CD4-positive, alpha-beta T cell treated with Interleukin-15 for 1 hour (primary cell): ENCODE results near the gene ANKK1.

Experiments
- DNase-seq: peaks from one replicate; pipeline ENCODE4 v3.0.0-alpha.2; 2020

The ANKK1 gene

DNA sequence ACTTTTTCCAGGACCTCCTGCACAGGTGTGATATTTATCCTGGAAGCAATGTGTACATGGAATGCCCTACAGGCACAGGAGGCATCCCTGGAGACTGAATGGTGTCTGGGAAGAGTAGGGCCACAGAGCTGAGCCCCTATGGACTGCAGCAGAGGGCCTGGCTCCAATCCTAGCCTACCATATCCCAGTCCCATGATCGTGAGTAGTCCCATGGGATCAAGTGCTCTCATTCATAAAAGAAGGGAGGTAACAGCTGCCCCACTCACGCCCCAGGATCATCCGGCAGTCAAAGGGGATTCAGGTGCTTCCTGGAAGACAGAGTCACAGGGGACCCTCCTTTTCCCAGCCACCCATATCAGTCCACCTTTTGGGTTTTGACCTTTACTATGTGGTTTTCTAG is 24.0 kb downstream of the ANKK1 start:
- DNase-seq = no peak

DNA sequence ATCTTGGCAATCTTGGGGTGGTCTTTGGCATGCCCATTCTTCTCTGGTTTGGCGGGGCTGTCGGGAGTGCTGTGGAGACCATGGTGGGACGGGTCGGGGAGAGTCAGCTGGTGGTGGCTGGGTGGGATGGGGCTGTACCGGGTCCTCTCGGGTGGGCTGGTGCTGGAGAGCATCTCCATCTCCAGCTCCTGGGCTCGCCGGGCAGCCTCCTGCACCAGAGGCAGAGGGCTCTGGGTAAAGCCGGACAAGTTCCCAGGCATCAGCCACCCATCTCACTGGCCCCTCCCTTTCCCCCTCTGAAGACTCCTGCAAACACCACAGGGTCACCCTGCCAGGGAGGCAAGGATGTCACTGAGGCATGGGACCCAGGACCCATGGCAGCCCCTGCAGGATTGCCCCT is 25.1 kb downstream of the ANKK1 start:
- DNase-seq = no peak

DNA sequence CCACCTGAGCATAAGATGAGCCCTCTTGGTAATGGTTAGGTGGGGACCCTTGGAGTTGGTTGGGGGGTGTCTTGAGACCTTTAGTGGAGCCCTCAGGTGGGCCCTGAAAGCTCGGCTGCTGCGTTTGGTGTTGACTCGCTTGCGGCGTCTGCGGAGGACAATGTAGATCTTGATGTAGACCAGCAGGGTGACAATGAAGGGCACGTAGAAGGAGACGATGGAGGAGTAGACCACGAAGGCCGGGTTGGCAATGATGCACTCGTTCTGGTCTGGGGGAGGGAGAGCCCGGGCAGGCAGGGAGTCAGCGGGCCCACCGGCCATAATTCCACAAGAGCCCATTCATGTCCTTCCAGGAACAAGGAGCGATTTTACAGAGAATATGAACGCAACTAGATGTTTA is 27.8 kb downstream of the ANKK1 start:
- no peak for DNase-seq

DNA sequence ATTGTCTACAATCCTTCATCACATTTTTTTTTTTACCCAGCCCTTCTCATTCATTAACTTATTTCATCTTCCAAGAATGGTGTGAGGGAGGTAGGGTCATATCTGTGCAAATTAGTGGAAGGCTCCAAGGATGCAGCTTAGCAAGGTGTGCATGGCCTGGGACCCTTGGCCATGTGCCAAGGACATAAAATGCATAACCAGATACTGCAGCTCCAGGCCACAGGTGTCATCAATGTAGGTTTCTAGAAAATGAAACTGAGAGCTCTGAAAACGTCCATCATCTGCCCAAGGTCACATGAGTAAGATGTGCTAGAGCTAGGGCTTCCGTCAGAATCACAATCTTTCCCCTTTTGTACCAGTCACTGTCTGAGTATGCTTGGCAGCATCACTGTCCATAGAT is 29.8 kb downstream of the ANKK1 start:
- DNase-seq = no peak

DNA sequence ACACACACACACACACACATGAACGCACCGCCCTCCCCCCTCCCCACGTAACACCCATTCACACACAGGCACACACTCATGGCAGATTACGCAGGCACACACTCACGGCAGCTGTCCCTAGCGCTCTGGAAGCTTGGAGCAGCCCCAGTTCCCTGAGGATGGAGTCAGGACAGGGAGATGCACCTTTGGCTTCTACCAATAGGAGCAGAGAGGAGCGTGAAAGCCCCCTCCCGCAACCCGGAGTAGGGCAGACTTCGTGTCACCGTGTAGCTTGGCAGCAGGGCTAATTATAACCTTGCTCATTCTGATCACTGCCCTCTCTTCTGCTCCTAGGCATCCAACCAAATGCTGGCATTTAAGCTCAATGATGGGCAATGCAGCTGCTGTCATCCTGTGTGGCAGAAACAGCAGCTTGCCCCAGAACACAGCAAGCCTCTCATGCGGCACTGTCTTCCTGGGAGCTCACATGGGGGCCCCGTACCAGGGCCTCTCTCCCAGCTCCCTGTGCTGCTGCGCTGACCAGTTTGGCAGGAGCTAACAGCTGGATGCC is 31.9 kb downstream of the ANKK1 start:
- DNase-seq = no peak

DNA sequence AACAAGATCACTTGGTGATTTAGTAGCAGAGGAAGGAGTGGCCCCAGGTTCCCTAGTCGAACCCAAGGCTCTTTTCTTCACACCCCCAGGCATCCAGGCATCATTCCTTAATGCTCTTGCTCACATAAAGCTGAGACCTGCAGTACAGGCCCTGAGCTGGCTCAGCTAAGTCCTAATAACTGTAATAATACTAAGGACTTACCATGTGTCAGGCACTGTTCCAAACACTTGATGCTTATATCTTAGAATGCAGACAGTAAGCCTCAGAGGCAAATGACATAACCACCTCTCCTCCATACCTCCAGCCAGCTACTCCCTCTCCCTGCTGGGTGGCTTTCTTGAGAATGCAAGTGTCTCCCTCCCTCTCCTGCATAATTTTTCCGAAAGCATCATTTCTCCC is 33.2 kb downstream of the ANKK1 start:
- no peak for DNase-seq

DNA sequence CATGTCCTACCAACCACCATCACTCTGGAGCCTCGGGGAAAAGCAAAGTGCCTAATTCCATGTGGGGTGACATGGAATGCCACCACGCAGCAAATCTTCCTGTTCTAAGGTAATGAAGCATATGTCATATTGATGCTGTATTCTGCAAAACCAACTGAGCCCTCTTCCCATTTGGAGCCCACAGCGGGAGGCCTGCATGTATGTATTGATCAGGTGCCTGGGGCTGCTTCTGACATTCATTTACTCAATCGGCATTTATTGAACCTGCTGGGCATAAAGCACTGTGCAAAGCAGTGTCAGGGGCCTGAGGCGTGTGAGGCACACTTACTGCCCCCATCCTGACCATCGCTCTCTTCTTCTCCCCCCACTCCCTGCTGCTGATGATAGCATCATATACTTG is 39.1 kb downstream of the ANKK1 start:
- no peak for DNase-seq

DNA sequence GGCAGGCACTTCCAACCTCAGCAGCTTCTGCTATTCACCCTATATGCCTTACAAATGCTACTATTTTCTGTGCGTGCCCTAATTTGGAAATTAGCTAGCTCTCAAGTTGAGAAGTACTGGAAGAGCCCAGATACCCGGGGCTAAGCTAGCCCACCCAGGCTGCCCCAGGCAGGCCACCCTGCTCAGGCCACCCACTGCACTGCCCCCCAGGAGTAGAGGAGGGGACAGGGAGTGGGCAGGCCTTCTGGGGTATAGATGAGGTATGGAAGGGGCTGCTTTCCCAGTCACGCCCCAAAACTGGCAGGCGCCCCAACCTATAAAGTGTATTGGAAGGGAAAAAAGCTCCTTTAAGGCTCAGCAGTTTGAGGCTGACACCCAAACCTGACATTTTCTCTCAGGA is 44.2 kb downstream of the ANKK1 start:
- DNase-seq = no peak

DNA sequence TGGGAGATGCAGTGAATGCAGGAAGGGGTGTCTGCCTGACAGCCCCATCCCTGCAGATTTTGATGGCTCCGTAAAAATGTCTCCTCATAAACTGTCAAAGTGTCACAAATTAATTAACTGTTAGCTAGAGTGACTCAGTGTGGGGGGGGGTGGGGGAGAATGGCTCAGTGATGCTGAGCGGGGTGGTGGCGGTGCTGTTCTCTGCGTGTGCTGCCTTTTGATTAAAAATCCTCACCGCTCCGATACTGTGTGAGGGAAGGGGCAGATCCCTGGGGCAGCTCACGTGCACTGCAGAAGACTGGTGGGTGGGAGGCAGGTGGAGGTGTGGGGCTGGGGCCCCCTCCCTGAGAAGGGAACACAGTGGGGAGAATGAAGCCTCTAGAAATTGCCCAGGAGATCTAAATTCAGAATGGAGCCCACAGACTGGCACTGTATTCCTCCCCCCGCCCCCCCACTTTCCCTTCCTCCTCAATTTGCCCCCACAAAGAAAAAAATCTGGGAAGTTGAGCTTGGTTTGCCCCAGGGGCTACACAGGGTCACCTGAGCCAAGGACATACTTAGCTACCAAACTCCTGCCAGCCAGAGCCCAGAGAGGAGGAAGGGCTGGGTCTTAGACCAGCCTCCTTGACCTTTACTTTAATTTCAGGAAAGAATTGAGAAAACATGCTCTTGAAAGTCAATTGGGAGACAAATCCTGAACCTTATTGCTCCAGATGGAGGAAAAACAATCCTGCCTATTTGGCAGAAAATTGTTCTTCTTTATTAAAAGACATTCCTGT is 47.8 kb downstream of the ANKK1 start:
- DNase-seq = no peak

DNA sequence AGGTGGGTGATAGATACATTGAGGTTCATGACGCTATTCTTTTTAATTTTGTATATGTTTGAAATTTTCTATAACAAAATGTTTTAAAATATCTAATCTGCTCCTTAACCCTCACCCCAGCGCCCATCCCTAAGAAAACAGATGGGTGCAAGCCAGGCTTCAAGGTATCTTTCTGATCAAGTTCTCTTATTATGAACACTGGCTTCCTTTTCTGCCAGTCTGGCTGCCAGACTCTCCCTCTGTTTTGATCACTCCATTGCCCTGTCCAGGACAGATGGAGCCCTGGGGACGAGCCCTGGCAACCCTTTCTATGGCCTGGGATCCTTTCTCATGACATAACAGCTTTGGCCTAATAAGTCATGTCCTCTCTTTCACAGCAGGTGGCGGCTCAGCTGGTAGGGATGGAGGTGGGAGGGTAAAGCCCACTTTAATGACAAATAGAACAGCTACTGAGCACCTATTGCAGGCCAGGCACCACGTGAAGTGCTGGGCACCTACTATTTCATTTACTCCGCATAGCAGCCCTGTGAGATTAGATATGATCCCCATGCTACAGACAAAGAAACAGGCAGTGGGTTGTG is 49.2 kb downstream of the ANKK1 start:
- no peak for DNase-seq

DNA sequence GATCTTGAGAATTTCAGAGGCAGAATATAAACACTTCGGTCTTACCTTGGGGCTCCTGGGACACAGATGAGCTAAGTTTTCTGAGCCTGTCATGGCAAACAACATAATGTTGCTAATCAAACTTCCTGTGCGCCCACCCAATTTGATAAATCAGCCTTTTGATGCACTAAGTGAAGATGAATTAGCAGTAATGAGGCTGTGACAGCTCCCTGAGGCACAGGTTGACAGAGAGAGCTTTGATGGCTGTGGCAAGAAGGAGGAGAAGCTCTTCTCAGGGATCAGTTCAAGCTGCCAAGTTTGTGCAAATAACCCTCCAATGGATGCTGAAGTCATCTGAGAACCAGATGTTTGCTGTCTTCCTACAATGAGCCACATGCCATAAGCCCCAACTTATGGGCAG is 53.2 kb downstream of the ANKK1 start:
- DNase-seq = no peak

DNA sequence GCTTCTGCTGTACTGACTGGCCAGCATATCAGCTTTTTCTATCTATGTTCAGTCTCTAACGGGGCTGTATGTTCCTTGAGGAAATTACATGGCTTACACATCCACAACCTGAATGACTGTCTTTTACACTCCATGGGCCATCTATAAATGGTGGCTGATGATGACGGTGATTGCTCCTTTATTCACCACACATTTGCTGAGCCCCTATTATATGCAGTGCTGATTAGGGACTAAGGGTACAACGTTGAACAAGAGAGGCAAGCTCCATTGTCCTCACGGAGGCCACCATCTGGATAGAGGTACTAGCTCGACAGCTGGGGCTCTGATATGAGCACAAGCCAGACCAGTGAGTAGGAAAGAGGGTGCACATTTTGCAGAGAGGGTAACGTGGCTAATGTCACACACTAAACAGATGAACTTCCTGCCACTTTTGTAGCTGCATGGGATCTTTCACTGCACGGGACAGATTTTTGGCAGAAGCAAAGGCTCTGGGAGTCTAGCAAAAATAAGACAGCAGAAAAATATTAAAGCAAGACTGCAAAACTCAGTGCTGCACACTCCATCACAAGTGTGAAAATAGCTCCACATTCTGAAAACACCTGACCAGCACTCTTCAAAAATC is 57.0 kb downstream of the ANKK1 start:
- no peak for DNase-seq

DNA sequence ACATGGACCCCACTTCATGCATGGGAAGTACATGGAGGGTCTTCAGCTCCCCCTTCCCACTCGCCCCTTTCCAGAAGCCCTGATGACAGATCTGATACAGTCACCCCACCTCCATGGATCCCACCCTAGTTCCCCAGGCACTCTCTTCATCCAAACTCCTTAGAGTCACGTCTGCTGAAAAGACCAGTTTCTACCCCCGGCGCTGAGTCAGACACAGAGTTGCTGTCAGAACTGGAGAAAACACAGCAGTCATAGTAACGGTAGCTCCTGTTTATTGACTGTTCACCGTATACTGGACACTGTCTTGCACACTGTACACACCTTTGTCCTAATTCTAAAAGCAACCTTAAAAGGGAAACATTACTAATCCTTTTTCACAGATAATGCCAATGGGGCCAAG is 58.5 kb downstream of the ANKK1 start:
- no peak for DNase-seq

DNA sequence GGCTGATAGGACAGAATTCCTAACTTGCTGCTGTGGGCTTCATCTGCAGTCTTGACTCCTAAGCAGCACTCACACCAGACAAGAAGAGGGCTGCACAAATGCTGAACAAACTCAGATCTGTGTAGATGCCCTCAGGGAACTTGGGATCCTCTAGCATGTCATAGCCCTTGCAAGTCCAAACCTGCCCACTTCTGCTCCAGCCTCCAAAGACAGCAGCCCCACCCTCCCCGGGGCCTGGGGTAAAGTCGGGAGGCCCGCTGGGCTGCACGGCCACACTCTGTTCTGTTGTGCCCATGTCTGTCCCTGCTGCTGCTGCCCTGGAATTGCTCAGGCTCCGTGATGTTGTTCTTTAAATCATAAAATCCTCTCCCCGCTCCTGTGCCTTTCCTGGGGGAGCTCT is 59.4 kb downstream of the ANKK1 start:
- DNase-seq = no peak

DNA sequence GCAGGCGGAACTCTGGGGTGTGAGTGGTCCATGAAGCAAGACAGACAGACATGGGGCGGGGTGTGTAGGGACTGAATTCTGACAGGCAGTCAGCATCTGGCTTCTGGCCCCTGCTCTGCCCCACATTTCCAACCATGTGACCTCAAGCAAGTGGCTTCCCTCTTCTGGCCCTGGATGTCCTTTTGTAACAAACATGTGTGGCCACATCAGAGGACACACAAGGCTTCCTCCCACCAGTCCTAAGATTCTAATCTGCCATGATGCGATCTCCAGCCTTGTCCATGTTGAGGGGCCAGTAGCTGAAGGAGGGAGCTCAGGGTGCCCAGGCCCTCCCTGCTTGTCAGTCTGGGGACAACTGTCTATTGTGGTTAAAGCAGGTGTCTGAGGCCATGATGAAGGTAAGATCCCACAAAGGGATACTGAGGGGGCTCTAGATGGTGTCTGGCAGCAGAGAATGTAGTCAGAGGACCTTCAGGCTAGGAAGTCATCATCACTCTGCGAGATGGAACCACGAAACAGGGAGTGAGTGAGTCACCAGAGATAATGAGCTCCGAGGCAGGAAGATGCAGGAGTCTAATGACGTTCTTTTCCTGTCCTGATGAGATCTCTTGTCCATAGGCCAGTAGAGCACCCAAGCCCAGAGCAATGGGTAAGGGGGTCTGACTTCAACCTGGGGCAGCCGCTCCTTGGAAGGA is 60.2 kb downstream of the ANKK1 start:
- DNase-seq = no peak

DNA sequence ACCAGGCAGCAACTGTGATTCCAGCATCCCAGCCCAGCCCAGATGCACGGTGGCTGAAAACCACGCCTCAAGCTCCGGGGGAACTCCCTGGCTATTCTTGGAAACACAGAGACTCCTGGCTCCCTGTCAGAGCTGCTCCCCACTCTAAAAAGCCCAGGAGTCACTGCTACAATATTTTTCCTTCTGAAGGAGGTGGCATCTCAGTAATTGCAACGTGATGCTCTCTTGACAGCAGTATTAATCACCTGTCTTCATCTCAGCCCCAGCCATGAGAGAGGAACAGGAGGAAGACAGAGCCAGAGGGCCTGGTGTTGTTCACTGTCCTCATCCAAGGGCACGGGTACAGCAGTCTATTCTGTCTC is 60.7 kb downstream of the ANKK1 start:
- DNase-seq = no peak

DNA sequence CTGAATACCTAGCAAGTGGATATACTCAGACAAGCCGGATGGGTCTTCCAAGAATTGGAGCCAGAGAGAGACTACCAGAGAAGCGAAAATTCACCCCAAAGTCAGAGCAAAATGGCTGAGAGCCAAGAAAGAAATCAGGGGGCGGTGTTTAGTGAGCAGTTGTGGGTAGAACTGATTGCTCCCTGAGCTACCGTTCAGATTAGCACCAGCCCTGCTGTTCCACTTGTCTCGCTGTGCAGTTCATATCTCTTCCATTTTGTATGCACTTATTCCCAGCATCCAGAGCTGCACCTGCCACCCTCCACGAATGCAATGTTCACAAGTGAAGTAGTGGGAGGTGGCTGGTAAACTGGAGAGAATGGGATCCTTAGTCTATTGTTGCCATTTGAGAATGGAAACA is 62.2 kb downstream of the ANKK1 start:
- DNase-seq = no peak
